HCT116 (cell line): ENCODE measurements around the gene OTULIN. TPM values are rescaled to one million over a fixed set of nuclear protein-coding genes. Genes with fewer than 3 reads are reported as not detected.

Experiments
- ATAC-seq: fragments of 200-7000 bp; cut with Tn5 transposase; 2 replicates; pipeline ENCODE4 v1.9.1; 2020; ENCODE audit warnings: mild to moderate bottlenecking, moderate library complexity
- BruUV-seq: library from RNA; stranded (reverse); fragments of 400-500 nt; replicated peaks from 2 replicates; lab custom pipeline; 2021; lab: Mats Ljungman, UMichigan
- CTCF ChIA-PET: fragments of 300-600 bp; sonication (Branson Sonifier 250); formaldehyde crosslinking; loops from one replicate; lab custom pipeline; 2021; ENCODE audit warnings: antibody characterized with exemption; lab: Charles Lee
- POLR2A ChIA-PET: fragments of 300-600, 350-600 bp; sonication (Branson Sonifier 250); formaldehyde crosslinking; loops from one replicate; lab custom pipeline; 2021; ENCODE audit warnings: antibody characterized with exemption; lab: Charles Lee
- RAD21 ChIA-PET, 2 experiments: fragments of 300-600 bp; sonication (Branson Sonifier 250); formaldehyde crosslinking; loops; one replicate each; lab custom pipeline; 2023; ENCODE audit warnings: low total read pairs in 2 of 2; ENCODE audit not compliant: uncharacterized antibody in 2 of 2, unreplicated experiment in 2 of 2, low non-redundant PET in 1 of 2; lab: Charles Lee
- DNase-seq: peaks from one replicate; pipeline ENCODE4 v3.0.0-alpha.2; 2010; ENCODE audit warnings: low read depth, low spot score
- H2AFZ ChIP-seq: fragments of 200-600 bp; shearing (Covaris generic), sonication (generic); 2 replicates; pipeline ENCODE4 v1.6.1; 2017; ENCODE audit warnings: low read depth, mixed run types, mixed read lengths, antibody characterized with exemption, low read length; ENCODE audit not compliant: poor library complexity, severe bottlenecking
- H3K27ac ChIP-seq: 2 replicates; pipeline ENCODE4 v1.5.1; 2012; ENCODE audit warnings: low read depth, low read length
- H3K27me3 ChIP-seq: fragments of 200-600 bp; sonication (generic); 2 replicates; pipeline ENCODE4 v1.6.1; 2016; ENCODE audit warnings: mixed run types, low read length, mixed read lengths; ENCODE audit not compliant: insufficient read depth
- H3K36me3 ChIP-seq, 2 experiments: fragments of 200-500 bp in 1 of 2; fragments of 200-600 bp in 1 of 2; sonication (Bioruptor generic) in 1 of 2; sonication (generic) in 1 of 2; 2 replicates each; pipeline versions ENCODE4 v1.5.1 to v1.6.1; 2014 to 2016; ENCODE audit warnings: low read length in 2 of 2, inconsistent platforms in 1 of 2, mixed read lengths in 1 of 2, mixed run types in 1 of 2; ENCODE audit not compliant: insufficient read depth in 2 of 2, control insufficient read depth in 1 of 2
- H3K4me1 ChIP-seq, 2 experiments: fragments of 200-600 bp in 1 of 2; sonication (generic) in 1 of 2; 2 replicates each; pipeline versions ENCODE4 v1.5.1 to v1.6.1; 2012 to 2017; ENCODE audit warnings: low read length in 2 of 2, inconsistent platforms in 1 of 2, mild to moderate bottlenecking in 1 of 2, mixed read lengths in 1 of 2, mixed run types in 1 of 2, moderate library complexity in 1 of 2; ENCODE audit not compliant: insufficient read depth in 2 of 2, control insufficient read depth in 1 of 2
- H3K4me2 ChIP-seq: fragments of 200-600 bp; sonication (generic); 2 replicates; pipeline ENCODE4 v1.6.1; 2017; ENCODE audit warnings: mixed run types, low read length, mixed read lengths
- H3K4me3 ChIP-seq, 2 experiments: fragments of 200-600 bp in 1 of 2; sonication (generic) in 1 of 2; replicated peaks in 1 of 2; 2 replicates each; pipeline ENCODE4 v1.5.1; 2011 to 2016; ENCODE audit warnings: low read length in 2 of 2, control low read depth in 1 of 2, low read depth in 1 of 2, mild to moderate bottlenecking in 1 of 2, mixed read lengths in 1 of 2, mixed run types in 1 of 2
- H3K79me2 ChIP-seq: fragments of 200-600 bp; sonication (generic); 2 replicates; pipeline ENCODE4 v1.6.1; 2017; ENCODE audit warnings: mild to moderate bottlenecking, mixed run types, low read length, moderate library complexity, mixed read lengths; ENCODE audit not compliant: insufficient read depth
- H3K9ac ChIP-seq: fragments of 200-600 bp; sonication (generic); 2 replicates; pipeline ENCODE4 v1.6.1; 2016; ENCODE audit warnings: low read length, mixed read lengths
- H3K9me2 ChIP-seq: fragments of 200-600 bp; sonication (generic), shearing (Covaris generic); 2 replicates; pipeline ENCODE4 v1.6.1; 2017; ENCODE audit warnings: mixed run types, mild to moderate bottlenecking, moderate library complexity; ENCODE audit not compliant: insufficient read depth
- H3K9me3 ChIP-seq, 2 experiments: fragments of 200-500 bp in 1 of 2; fragments of 200-600 bp in 1 of 2; sonication (Bioruptor generic) in 1 of 2; sonication (generic) in 1 of 2; 2 replicates each; pipeline ENCODE4 v1.6.1; 2014 to 2017; ENCODE audit warnings: low read length in 2 of 2, mixed read lengths in 2 of 2, inconsistent platforms in 1 of 2, low read depth in 1 of 2, mild to moderate bottlenecking in 1 of 2, mixed run types in 1 of 2, moderate library complexity in 1 of 2; ENCODE audit not compliant: control insufficient read depth in 1 of 2, insufficient read depth in 1 of 2
- H4K20me1 ChIP-seq: fragments of 200-600 bp; sonication (generic), shearing (Covaris generic); 2 replicates; pipeline ENCODE4 v1.6.1; 2017; ENCODE audit warnings: mixed run types, mild to moderate bottlenecking, moderate library complexity; ENCODE audit not compliant: insufficient read depth
- CBX3 ChIP-seq: IDR thresholded peaks from 2 replicates; pipeline ENCODE4 v1.6.1; 2012; ENCODE audit warnings: low read depth
- CEBPB ChIP-seq: IDR thresholded peaks from 2 replicates; pipeline ENCODE4 v1.6.1; 2012; ENCODE audit warnings: low read depth
- EGR1 ChIP-seq: IDR thresholded peaks from 2 replicates; pipeline ENCODE4 v1.6.1; 2012; ENCODE audit warnings: low read depth
- EZH2 ChIP-seq: fragments of 200-600 bp; sonication (generic); IDR thresholded peaks from 2 replicates; pipeline ENCODE4 v1.6.1; 2017; ENCODE audit warnings: antibody characterized with exemption, mixed run types
- EZH2phosphoT487 ChIP-seq: fragments of 200-600 bp; IDR thresholded peaks from 2 replicates; pipeline ENCODE4 v1.6.1; 2018; ENCODE audit warnings: antibody characterized with exemption, borderline replicate concordance
- FOSL1 ChIP-seq: IDR thresholded peaks from 2 replicates; pipeline ENCODE4 v1.6.1; 2012; ENCODE audit warnings: low read depth
- POLR2A ChIP-seq: IDR thresholded peaks from 2 replicates; pipeline ENCODE4 v1.7.0; 2011; ENCODE audit warnings: borderline replicate concordance; ENCODE audit not compliant: insufficient read depth, insufficient read length; ENCODE audit errors: extremely low read depth
- POLR2AphosphoS5 ChIP-seq: IDR thresholded peaks from 2 replicates; pipeline ENCODE4 v1.6.1; 2011; ENCODE audit warnings: mild to moderate bottlenecking, low read depth, low read length, moderate library complexity
- SIN3A ChIP-seq: IDR thresholded peaks from 2 replicates; pipeline ENCODE4 v1.6.1; 2012; ENCODE audit warnings: low read depth
- SP1 ChIP-seq: IDR thresholded peaks from 2 replicates; pipeline ENCODE4 v1.6.1; 2012; ENCODE audit warnings: low read depth
- SRF ChIP-seq: IDR thresholded peaks from 2 replicates; pipeline ENCODE4 v1.6.1; 2012; ENCODE audit warnings: low read depth
- TCF7L2 ChIP-seq: IDR thresholded peaks from 2 replicates; pipeline ENCODE4 v1.7.0; 2011; ENCODE audit warnings: borderline replicate concordance, inconsistent platforms; ENCODE audit not compliant: insufficient read depth, insufficient read length; ENCODE audit errors: extremely low read depth
- YY1 ChIP-seq: IDR thresholded peaks from 2 replicates; pipeline ENCODE4 v1.6.1; 2011; ENCODE audit warnings: low read length, low read depth, moderate library complexity, mild to moderate bottlenecking; ENCODE audit not compliant: insufficient replicate concordance; ENCODE audit errors: extremely low read depth
- ZNF274 ChIP-seq: fragments of 200-500 bp; sonication (Bioruptor generic); IDR thresholded peaks from 2 replicates; pipeline ENCODE4 v1.6.1; 2014; ENCODE audit warnings: mild to moderate bottlenecking, low read depth, low read length, inconsistent platforms
- intact Hi-C: fragments of 100-400 bp; cut with micrococcal nuclease; formaldehyde crosslinking; loops from 2 replicates; pipeline ENCODE4 v1.10.0; 2022
- total RNA-seq: library from RNA; stranded (reverse); gene quantifications from one replicate; pipeline ENCODE4 v1.2.1, GENCODE V29; 2021; ENCODE audit not compliant: unreplicated experiment
- TF ChIP-seq, protein P1 (sequence below): IDR thresholded peaks from 2 replicates; pipeline ENCODE4 v1.6.1; 2011; ENCODE audit warnings: mild to moderate bottlenecking, low read length, moderate library complexity; ENCODE audit not compliant: insufficient replicate concordance; ENCODE audit errors: extremely low read depth
- TF ChIP-seq, protein P2 (sequence below): IDR thresholded peaks from 2 replicates; pipeline ENCODE4 v1.6.1; 2012
- TF ChIP-seq, protein P3 (sequence below): IDR thresholded peaks from 2 replicates; pipeline ENCODE4 v1.6.1; 2012; ENCODE audit warnings: low read depth
- TF ChIP-seq, protein P4 (sequence below): IDR thresholded peaks from 2 replicates; pipeline ENCODE4 v1.6.1; 2012

Gene OTULIN
- total RNA-seq, 1 experiment from 2014 or later: 25.7 TPM

DNA sequence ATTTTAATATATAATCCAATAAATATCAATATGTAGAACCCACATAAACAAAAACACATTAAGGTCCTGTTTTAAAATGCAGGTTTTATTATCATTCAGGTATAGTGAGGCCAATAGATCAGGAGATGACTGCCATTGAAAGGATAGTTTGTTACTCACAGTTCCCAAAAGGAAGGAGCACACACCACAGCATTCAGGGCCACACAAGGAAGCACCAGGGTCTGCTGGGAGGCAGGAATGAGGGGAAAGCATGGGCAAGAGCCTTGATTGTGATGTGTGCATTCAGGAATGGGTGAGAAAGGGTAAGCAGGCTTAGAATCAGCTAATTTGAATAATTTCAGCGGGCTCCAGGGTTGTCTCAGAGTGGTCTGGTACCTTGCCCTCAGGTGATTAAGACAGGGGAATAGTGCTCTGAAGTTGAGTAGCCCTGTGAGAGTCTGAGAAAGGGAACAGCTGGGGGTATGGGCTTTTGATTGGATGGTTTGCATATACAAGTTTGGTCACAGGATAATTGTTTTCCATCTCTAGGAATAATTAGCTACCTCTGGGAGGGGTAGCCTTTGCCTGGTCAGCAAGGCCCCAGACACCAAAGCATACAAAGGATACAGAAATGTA lies 19.8 kb upstream of the OTULIN start:
- Histone ChIP-seq H3K4me1 (no peaks in the 10 kb centered on the region), H3K27me3 (peaks cover 18% of the 10 kb centered on the region), H3K79me2 (no peaks in the 10 kb centered on the region), H3K36me3 (no peaks in the 10 kb centered on the region), H2AFZ (no peak overlapping the region), H3K27ac (no peak overlapping the region), H3K9me3 (no peaks in the 10 kb centered on the region), H3K4me2 (no peak overlapping the region), H3K9ac (no peak overlapping the region), H3K9me2 (no peaks in the 10 kb centered on the region), H3K4me3 (no peak overlapping the region), H4K20me1 (no peaks in the 10 kb centered on the region)
- no peak for DNase-seq
- ChIA-PET RAD21 (no interaction called here), POLR2A (no interaction called here), CTCF (no interaction called here)
- BruUV-seq: no TSS peak
- intact Hi-C loops: loop anchor here (10.0 kb wide), 1 partner anchor 540 kb away; no protein-coding TSS in a partner anchor
- TF ChIP-seq CBX3 (no peak), CEBPB (no peak), EZH2 (no peak), FOSL1 (no peak), SP1 (no peak), POLR2AphosphoS5 (no peak), TCF7L2 (no peak), EZH2phosphoT487 (no peak), SIN3A (no peak), ZNF274 (no peak), POLR2A (no peak), YY1 (no peak), SRF (no peak), EGR1 (no peak)
- TF ChIP-seq, protein P1, sequence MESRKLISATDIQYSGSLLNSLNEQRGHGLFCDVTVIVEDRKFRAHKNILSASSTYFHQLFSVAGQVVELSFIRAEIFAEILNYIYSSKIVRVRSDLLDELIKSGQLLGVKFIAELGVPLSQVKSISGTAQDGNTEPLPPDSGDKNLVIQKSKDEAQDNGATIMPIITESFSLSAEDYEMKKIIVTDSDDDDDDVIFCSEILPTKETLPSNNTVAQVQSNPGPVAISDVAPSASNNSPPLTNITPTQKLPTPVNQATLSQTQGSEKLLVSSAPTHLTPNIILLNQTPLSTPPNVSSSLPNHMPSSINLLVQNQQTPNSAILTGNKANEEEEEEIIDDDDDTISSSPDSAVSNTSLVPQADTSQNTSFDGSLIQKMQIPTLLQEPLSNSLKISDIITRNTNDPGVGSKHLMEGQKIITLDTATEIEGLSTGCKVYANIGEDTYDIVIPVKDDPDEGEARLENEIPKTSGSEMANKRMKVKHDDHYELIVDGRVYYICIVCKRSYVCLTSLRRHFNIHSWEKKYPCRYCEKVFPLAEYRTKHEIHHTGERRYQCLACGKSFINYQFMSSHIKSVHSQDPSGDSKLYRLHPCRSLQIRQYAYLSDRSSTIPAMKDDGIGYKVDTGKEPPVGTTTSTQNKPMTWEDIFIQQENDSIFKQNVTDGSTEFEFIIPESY: no peak
- TF ChIP-seq, protein P2, sequence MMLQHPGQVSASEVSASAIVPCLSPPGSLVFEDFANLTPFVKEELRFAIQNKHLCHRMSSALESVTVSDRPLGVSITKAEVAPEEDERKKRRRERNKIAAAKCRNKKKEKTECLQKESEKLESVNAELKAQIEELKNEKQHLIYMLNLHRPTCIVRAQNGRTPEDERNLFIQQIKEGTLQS: no peak
- TF ChIP-seq, protein P3, sequence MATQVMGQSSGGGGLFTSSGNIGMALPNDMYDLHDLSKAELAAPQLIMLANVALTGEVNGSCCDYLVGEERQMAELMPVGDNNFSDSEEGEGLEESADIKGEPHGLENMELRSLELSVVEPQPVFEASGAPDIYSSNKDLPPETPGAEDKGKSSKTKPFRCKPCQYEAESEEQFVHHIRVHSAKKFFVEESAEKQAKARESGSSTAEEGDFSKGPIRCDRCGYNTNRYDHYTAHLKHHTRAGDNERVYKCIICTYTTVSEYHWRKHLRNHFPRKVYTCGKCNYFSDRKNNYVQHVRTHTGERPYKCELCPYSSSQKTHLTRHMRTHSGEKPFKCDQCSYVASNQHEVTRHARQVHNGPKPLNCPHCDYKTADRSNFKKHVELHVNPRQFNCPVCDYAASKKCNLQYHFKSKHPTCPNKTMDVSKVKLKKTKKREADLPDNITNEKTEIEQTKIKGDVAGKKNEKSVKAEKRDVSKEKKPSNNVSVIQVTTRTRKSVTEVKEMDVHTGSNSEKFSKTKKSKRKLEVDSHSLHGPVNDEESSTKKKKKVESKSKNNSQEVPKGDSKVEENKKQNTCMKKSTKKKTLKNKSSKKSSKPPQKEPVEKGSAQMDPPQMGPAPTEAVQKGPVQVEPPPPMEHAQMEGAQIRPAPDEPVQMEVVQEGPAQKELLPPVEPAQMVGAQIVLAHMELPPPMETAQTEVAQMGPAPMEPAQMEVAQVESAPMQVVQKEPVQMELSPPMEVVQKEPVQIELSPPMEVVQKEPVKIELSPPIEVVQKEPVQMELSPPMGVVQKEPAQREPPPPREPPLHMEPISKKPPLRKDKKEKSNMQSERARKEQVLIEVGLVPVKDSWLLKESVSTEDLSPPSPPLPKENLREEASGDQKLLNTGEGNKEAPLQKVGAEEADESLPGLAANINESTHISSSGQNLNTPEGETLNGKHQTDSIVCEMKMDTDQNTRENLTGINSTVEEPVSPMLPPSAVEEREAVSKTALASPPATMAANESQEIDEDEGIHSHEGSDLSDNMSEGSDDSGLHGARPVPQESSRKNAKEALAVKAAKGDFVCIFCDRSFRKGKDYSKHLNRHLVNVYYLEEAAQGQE: no peak
- TF ChIP-seq, protein P4, sequence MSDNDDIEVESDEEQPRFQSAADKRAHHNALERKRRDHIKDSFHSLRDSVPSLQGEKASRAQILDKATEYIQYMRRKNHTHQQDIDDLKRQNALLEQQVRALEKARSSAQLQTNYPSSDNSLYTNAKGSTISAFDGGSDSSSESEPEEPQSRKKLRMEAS: no peak
- ATAC-seq: no peak
